Smooth muscle cell (in vitro differentiated cells): ENCODE results near the gene CHD2. TPM values are rescaled to one million over a fixed set of nuclear protein-coding genes. Genes with fewer than 3 reads are reported as not detected.

Experiments
- DNase-seq: peaks from one replicate; lab custom pipeline; 2025; ENCODE audit not compliant: unreplicated experiment; lab: John Stamatoyannopoulos, UW
- H2AFZ ChIP-seq: fragments of 200-600 bp; sonication (generic); 2 replicates; pipeline ENCODE4 v1.6.0; 2016; ENCODE audit warnings: antibody characterized with exemption, low read depth, mild to moderate bottlenecking
- H3F3A ChIP-seq: fragments of 200-600 bp; sonication (generic); 2 replicates; pipeline ENCODE4 v1.6.0; 2017; ENCODE audit warnings: antibody characterized with exemption, low read depth
- H3K27ac ChIP-seq: fragments of 200-600 bp; sonication (generic); 2 replicates; pipeline ENCODE4 v1.5.1; 2016; ENCODE audit warnings: low read depth, mild to moderate bottlenecking
- H3K27me3 ChIP-seq: fragments of 200-600 bp; sonication (generic); 2 replicates; pipeline ENCODE4 v1.6.1; 2016; ENCODE audit warnings: low read depth, mild to moderate bottlenecking
- H3K36me3 ChIP-seq: fragments of 200-600 bp; sonication (generic); 2 replicates; pipeline ENCODE4 v1.5.1; 2016; ENCODE audit warnings: low read depth
- H3K4me1 ChIP-seq: fragments of 200-600 bp; sonication (generic); 2 replicates; pipeline ENCODE4 v1.5.1; 2016; ENCODE audit warnings: low read depth
- H3K4me2 ChIP-seq: fragments of 200-600 bp; sonication (generic); 2 replicates; pipeline ENCODE4 v1.6.0; 2016; ENCODE audit warnings: mild to moderate bottlenecking
- H3K4me3 ChIP-seq: fragments of 200-600 bp; sonication (generic); 2 replicates; pipeline ENCODE4 v1.5.1; 2016; ENCODE audit warnings: mild to moderate bottlenecking
- H3K79me2 ChIP-seq: fragments of 200-600 bp; sonication (generic); 2 replicates; pipeline ENCODE4 v1.6.0; 2016; ENCODE audit warnings: low read depth, mild to moderate bottlenecking
- H3K9ac ChIP-seq: fragments of 200-600 bp; sonication (generic); 2 replicates; pipeline ENCODE4 v1.6.0; 2016; ENCODE audit warnings: low read depth
- H3K9me3 ChIP-seq: fragments of 200-600 bp; sonication (generic); replicated peaks from 2 replicates; pipeline ENCODE4 v1.5.1; 2016; ENCODE audit warnings: low read depth
- H4K20me1 ChIP-seq: fragments of 200-600 bp; sonication (generic); 2 replicates; pipeline ENCODE4 v1.6.0; 2016; ENCODE audit warnings: low read depth
- CTCF ChIP-seq: fragments of 200-600 bp; sonication (generic); IDR thresholded peaks from 2 replicates; pipeline ENCODE4 v1.5.1; 2017; ENCODE audit warnings: borderline replicate concordance, mild to moderate bottlenecking, antibody characterized with exemption; ENCODE audit not compliant: insufficient read depth, poor library complexity, severe bottlenecking
- WGBS: methylation state at CpG from one replicate; pipeline ENCODE4 v1.1.7; 2016; ENCODE audit warnings: low lambda C conversion rate; 5-methylcytosine and 5-hydroxymethylcytosine counted together
- polyA plus RNA-seq: library from polyadenylated mRNA; unstranded; fragments of >200 nt; fragmentation: Nextera tagmentation; extraction: Ambion mirVana; gene quantifications from 2 replicates; pipeline ENCODE4 v1.2.1, GENCODE V29; 2016
- total RNA-seq: library from RNA; depleted of rRNA; stranded (reverse); fragments of >200 nt; gene quantifications from 2 replicates; pipeline ENCODE4 v1.2.3, GENCODE V29; 2014

The CHD2 gene
- total and polyA plus RNA-seq, 2 experiments from 2014 or later: 64.4 to 99.2 TPM

GRCh38 chr15:92930776-92931175 lies 30.7 kb downstream of the CHD2 start:
- Histone ChIP-seq H3F3A (peaks cover 47% of the 10 kb centered on the region), H3K9me3 (no peaks in the 10 kb centered on the region), H4K20me1 (peaks cover 87% of the 10 kb centered on the region), H2AFZ (no peak overlapping the region), H3K27ac (peak overlapping the region; percentile 77), H3K9ac (peak overlapping the region; percentile 19), H3K4me1 (peaks cover 32% of the 10 kb centered on the region), H3K4me3 (no peak overlapping the region), H3K36me3 (peaks cover 38% of the 10 kb centered on the region), H3K4me2 (peak overlapping the region; percentile 20), H3K27me3 (no peaks in the 10 kb centered on the region), H3K79me2 (peaks cover 77% of the 10 kb centered on the region)
- DNase-seq: no peak
- no peak for TF ChIP-seq CTCF
- WGBS: 0% methylated on average over 1 of the region's 1 CpG

GRCh38 chr15:92932946-92933649 lies 33.0 kb downstream of the CHD2 start:
- WGBS: 96% methylated on average over 8 of the region's 8 CpGs
- H3K4me1 ChIP-seq: peaks cover 22% of the 10 kb centered on the region
- DNase-seq: no peak
- H3K4me3 ChIP-seq: no peak overlapping the region
- no peaks in the 10 kb centered on the region for H3K9me3 ChIP-seq
- peaks cover 27% of the 10 kb centered on the region for H3F3A ChIP-seq
- peaks cover 27% of the 10 kb centered on the region for H3K36me3 ChIP-seq
- no peak overlapping the region for H3K9ac ChIP-seq
- no peak for TF ChIP-seq CTCF
- H3K79me2 ChIP-seq: peaks cover 77% of the 10 kb centered on the region
- peak overlapping the region; percentile 37 for H3K27ac ChIP-seq
- H2AFZ ChIP-seq: no peak overlapping the region
- peaks cover 86% of the 10 kb centered on the region for H4K20me1 ChIP-seq
- H3K4me2 ChIP-seq: no peak overlapping the region
- H3K27me3 ChIP-seq: no peaks in the 10 kb centered on the region

GRCh38 chr15:92933831-92934230 lies 33.7 kb downstream of the CHD2 start:
- Histone ChIP-seq H3K36me3 (peaks cover 23% of the 10 kb centered on the region), H3K4me1 (peaks cover 19% of the 10 kb centered on the region), H3F3A (peaks cover 20% of the 10 kb centered on the region), H2AFZ (no peak overlapping the region), H3K9me3 (no peaks in the 10 kb centered on the region), H3K79me2 (peaks cover 77% of the 10 kb centered on the region), H3K4me3 (no peak overlapping the region), H4K20me1 (peaks cover 84% of the 10 kb centered on the region), H3K9ac (no peak overlapping the region), H3K27ac (peak overlapping the region; percentile 37), H3K27me3 (no peaks in the 10 kb centered on the region), H3K4me2 (no peak overlapping the region)
- no peak for TF ChIP-seq CTCF
- 100% methylated on average over 1 of the region's 1 CpG for WGBS
- no peak for DNase-seq

GRCh38 chr15:92934716-92935115 lies 34.6 kb downstream of the CHD2 start:
- TF ChIP-seq CTCF: no peak
- no peak overlapping the region for H3K4me2 ChIP-seq
- no peaks in the 10 kb centered on the region for H3K9me3 ChIP-seq
- peaks cover 82% of the 10 kb centered on the region for H3K79me2 ChIP-seq
- H3K9ac ChIP-seq: no peak overlapping the region
- peak overlapping the region; percentile 37 for H3K27ac ChIP-seq
- H3K36me3 ChIP-seq: peaks cover 28% of the 10 kb centered on the region
- peaks cover 87% of the 10 kb centered on the region for H4K20me1 ChIP-seq
- peaks cover 10% of the 10 kb centered on the region for H3K4me1 ChIP-seq
- no peak overlapping the region for H2AFZ ChIP-seq
- DNase-seq: no peak
- peaks cover 15% of the 10 kb centered on the region for H3F3A ChIP-seq
- H3K4me3 ChIP-seq: no peak overlapping the region
- H3K27me3 ChIP-seq: no peaks in the 10 kb centered on the region
- WGBS: 91% methylated on average over 6 of the region's 6 CpGs
